Dermis blood vessel endothelial cell (primary cell): ENCODE data around the gene CYP4V2. TPM values are rescaled to one million over a fixed set of nuclear protein-coding genes. Genes with fewer than 3 reads are reported as not detected.
"Not testable (repeated sequence)": the region's sequence is repeated elsewhere in the genome, so short reads cannot be mapped to it uniquely, and the experiment has no call there.

Experiments used
- DNase-seq: peaks from one replicate; pipeline ENCODE4 v3.0.0; 2010
- total RNA-seq: library from RNA; depleted of rRNA; stranded (reverse); fragments of >200 nt; gene quantifications from 2 replicates; pipeline ENCODE4 v1.2.3, GENCODE V29; 2014

CYP4V2 gene
- total RNA-seq, 1 donor from 2014 or later, result 5.8 TPM

DNA sequence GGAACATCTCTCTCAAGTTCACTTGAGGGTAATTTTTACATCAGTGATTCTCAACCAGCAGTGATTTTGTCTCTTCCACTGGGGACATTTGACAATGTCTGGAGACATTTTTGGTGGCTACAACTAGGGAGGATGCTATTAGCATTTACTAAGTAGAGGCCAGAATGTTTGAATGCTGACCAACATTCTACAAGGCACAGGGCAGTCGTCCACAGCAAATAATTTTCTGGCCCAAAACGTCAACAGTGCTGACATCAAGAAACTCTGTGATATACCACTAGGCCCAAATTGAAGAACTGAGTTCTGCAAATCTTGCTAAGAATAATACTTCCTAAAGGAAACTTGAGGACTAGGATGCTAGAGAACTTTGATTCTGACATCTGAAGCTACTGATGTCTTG, 43.0 kb downstream of the CYP4V2 start:
- DNase-seq, result no peak

DNA sequence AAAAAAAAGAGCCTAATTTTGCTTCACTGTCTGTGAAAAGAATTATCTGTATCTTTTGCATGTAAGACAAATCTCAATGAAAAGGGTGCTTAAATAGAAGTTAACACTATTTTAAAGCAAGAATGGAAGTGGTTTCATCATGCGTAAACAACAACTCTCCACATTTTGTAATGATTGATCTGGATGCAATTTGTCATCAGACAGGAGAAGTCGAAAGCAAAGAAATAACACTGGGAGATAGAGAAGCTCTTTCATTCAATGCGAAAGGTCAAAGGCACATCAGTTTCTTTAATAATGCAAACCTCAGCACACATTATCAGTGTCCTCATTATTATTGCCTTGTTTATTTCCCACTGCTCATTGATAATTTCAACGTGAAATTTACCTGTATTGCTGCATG, 44.8 kb downstream of the CYP4V2 start:
- no peak for DNase-seq

DNA sequence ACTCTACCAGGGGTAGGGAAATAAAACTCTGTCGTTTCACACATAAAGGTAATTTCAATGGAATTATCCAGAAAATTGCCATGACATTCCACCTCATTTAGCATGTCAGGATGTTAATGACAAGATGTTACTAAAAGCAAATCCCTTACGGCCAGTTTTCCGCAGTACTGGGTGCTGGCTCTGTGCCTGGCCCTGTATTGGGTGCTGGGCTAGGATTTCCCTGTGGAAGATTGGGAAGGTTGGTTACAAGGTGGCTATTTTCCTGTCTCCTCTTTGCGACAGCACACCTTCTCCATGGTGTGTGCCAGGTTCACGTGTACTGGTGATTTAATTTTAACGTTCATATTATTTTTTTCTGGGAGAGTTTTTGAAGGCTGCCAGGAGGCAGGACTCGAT, 49.1 kb downstream of the CYP4V2 start:
- DNase-seq, result no peak

DNA sequence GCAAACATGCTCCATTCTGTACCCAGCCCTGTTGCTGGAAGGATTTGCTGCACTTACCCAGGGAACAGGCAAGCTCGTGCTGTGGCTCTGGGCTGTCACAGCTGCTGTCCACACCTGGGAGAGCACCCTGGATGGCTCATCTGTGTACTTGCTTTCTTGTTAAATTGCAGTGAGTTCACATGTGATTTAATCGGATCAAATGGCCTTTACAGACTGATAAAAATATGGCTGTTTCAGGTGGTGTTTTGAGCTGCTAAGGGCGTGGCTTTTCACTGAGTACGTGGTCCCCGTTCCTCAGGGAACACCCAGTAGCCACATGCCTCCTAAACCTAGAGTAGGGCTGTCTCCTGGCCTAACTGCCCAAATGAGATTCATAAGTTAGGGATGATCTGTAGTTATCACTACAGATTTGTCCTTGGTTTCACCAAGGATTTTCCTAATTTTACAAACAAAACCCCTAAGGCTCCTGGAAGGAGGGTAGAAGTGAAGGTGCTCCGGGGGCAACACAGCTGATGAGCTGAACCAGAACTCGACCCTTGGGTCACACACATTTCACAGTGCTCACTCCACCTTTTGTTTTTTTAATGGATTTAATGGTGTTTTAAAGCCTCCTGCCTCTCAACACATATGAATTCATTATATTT, 49.6 kb downstream of the CYP4V2 start:
- DNase-seq, result no peak

DNA sequence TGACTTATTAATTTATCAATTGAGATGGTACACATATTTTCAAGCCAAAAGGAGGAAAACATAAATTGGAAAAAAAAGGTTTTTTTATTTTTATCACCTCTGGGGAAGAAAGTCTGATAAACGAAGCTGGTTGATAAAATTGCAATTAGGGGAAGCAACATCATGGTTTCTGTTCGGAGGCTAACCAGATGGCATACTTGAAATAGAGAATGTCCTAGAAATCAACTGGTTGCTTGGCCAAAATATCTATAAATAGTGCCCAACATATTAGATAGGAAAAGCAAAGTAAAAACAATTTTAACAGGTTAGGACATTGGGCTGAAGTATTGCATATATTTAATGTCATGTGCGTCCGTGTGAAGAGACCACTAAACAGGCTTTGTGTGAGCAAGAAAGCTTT, 50.2 kb downstream of the CYP4V2 start:
- DNase-seq, result no peak

DNA sequence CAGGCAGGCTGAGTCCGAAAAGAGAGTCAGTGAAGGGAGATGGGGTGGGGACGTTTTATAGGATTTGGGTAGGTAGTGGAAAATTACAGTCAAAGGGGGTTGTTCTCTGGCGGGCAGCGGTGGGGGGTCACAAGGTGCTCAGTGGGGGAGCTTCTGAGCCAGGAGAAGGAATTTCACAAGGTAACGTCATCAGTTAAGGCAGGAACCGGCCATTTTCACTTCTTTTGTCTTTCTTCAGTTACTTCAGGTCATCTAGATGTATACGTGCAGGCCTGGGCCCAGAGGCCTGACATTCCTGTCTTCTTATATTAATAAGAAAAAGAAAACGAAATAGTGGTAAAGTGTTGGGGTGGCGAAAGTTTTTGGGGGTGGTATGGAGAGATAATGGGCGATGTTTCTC, 50.7 kb downstream of the CYP4V2 start:
- DNase-seq, result not testable (repeated sequence)

DNA sequence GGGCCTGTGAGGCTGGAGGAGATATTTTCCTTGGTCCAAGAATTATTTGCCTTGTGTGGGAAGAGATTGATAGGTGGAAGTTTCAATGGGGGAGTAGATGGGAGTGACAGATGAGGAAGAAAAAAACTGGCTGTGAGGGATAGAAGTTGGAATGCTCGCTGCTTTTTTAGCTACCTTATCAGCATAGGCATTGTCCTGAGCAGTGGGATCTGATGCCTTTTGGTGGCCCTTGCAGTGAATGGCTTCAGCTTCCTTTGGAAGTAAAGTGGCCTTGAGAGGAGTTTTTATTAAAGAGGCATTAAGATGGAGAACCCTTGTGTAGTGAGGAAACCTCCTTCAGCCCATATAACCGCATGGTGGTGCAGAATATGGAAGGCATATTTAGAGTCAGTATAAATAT, 52.0 kb downstream of the CYP4V2 start:
- DNase-seq, result no peak

DNA sequence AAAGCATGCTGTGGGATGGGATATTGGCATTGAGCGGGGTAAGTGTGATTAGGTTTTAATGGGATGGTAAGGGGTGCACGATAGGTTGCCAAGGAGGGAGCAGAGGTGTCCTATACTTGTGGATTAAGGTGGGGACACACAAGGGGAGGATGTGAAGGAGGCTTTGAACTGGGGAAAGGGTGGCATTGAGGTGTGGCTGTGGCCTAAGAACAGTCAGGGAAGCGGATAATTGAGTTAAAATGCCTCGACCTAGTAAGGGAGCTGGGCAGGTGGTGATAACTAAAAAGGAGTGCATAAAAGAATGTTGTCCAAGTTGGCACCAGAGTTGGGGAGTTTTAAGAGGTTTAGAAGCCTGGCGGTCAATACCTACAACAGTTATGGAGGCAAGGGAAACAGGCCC, 53.5 kb downstream of the CYP4V2 start:
- DNase-seq, result no peak

DNA sequence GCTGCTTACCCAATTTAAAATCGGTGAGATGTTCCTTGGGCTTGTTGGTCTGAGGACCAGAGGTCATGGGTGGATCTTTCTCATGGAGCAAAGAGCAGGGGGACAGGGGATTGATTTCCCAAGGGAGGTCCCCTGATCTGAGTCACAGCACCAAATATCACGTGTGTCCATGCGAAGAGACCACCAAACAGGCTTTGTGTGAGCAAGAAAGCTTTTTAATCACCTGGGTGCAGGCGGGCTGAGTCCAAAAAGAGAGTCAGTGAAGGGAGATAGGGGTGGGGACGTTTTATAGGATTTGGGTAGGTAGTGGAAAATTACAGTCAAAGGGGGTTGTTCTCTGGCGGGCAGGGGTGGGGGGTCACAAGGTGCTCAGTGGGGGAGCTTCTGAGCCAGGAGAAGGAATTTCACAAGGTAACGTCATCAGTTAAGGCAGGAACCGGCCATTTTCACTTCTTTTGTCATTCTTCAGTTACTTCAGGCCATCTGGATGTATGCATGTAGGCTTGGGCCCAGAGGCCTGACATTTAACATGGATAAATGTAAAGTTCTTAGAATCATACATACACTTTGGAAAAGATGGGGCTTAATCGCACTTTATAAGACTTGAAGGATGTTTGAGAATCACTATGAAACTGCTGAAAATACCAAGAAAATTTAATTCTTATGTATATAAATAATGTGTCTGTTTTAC, 55.8 kb downstream of the CYP4V2 start:
- not testable (repeated sequence) for DNase-seq

DNA sequence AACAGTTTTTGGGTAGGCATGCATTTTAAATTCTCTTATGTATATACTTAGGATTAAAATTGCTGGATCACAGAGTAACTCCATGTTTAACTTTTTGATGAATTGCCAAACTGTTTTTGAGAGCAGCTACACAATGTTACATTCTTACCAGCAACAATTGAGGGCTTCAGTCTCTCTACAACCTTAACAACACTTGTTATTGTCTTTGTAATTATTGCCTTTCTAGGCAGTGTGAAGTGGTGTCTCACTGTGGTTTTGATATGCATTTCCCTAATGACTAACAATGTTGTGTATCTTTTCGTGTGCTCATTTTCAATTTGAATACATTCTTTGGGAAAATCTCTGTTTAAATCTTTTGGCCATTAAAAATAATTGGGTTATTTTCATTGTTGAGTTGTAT, 57.3 kb downstream of the CYP4V2 start:
- DNase-seq, result no peak

DNA sequence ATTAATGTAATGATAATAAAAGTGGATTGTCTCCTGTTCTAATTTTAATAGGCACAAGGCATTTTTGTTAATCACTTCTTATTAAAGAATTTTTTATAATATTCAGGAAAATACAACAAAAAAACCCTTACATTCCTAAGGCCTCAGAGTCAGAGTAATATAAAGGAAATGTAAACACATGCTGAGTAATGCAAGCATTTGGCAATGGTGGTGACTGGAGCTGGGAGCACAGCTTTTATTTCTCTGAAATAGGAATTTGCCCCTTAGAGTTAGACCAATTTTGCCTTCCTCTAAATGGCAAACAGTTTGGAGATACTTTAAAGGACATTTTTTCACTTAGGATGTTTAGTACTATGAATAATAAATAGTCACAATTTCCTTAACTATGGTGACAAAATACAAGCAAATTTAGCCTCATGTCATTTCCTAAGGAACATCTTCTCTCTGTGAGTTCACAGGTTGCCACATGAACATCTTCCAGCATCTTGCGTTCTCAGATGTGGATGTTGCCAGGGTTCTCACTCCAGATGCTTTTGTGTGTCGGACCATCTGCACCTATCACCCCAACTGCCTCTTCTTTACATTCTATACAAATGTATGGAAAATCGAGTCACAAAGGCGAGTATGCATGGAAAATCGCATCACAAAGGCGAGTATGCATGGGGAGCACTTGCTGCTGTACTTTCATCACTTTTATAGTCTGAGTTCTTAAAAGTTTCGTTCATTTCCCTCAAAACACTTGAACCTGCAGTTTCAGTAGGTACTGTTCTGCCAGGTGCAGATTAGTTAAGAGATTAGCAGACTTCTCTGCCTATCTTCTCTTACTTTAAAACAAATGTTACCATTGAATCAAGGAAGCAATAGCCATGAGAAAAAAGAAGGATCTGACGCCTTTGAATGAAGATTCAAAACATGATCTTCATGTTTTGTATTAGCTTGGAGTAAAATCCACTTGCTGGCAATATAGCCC, 58.7 kb downstream of the CYP4V2 start:
- no peak for DNase-seq

DNA sequence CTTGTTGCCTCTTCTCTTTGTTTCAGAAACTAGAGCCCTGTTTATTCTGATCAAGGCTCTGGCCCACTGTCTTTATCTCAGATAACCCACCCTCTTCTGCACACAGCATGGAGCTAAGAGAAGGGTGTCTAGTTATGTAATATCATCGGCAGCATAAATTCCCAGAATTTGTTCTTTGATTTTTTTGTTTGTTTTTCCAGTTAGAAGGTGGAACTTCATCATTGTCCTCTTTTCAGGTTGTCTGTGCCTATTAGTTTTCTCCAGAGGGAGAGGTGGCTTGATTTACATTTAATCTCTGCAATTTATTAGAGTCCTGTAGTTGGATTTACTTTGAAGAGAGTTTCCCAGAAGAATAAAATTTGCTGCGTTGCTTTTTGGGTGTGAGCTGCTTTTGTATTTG, 59.4 kb downstream of the CYP4V2 start:
- DNase-seq, result no peak

DNA sequence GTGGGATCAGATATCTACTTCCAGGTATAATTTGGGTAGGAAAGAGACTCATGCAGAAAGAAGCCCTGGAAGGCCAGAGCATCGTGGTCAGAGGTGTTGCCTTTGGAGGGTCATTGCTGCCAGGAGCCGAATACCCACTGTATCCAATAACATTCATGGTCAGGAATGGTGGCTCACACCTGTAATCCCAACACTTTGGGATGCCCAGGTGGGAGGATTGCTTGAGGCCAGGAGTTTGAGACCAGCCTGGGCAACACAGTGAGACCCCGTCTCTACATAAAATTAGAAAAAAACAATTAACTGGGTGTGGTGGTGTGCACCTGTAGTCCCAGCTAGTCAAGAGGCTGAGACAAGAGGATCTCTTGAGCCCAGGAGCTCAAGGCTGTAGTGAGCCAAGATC, 63.8 kb downstream of the CYP4V2 start:
- no peak for DNase-seq

DNA sequence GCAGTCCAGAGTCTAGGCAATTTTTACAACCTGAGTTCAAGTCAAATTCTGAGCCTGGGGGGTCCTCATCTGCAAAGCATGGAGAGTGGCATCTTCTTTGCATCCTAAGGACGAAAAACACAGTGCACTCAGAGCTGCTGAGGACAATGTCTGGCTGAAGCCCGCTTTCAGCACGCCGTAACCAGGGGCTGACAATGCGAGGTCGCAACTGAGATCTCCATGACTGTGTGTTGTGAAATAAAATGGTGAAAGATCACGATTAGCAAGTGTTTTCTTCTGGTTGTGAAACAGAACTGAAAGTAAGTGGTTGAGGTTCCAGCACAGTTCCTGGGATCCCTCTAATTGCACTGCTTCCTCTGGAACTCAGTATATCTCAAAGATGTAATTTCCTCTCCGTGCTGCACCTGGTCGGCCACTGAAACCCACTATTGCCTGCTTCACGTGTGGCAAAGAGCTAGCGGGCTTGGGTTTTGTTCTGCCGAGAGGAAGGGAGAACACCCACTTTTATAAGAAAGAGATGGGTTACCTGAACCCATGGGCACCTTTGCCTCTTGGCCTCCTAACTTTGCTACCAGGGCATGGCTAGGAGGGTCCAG, 66.9 kb downstream of the CYP4V2 start:
- no peak for DNase-seq

DNA sequence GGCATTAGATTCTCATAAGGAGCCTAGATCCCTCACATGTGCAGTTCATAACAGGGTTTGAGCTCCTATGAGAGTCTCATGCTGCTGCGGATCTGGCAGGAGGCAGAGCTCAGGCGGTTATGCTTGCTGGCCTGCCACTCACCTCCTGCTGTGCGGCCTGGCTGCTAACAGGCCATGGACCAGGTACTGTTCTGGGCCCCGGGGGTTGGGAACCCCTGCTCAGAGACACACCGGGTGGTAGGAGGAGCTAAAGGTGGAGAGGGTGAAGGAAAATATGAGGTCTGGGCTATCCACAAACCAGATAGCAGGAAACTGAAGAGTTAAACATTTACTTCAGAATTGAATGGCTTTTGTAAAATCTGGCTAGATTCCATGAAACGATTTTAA, 68.7 kb downstream of the CYP4V2 start:
- DNase-seq, result no peak

Other genes starting within 250 kb of the CYP4V2 start
- 2.4 and 7.1 TPM in 2 replicates for gene TLR3, start 122.4 kb upstream of the CYP4V2 start, total RNA-seq
- gene FAM149A, start 86.9 kb upstream of the CYP4V2 start, total RNA-seq, result 0.09 TPM in 1 of 2 replicates, not detected in the other
- gene KLKB1, start 35.9 kb downstream of the CYP4V2 start, total RNA-seq, result 0.34 and 0.56 TPM in 2 replicates
- not detected in 2 replicates for gene F11, start 74.6 kb downstream of the CYP4V2 start, total RNA-seq